Immature natural killer cell (primary cell): Measurements from ENCODE around the gene TRDMT1. TPM values are rescaled to one million over a fixed set of nuclear protein-coding genes. Genes with fewer than 3 reads are reported as not detected.

Source experiments
- DNase-seq, 3 donors: peaks; one replicate each; pipeline ENCODE4 v3.0.0; 2022; ENCODE audit warnings: mixed read lengths in 1 of 3
- H3K27ac Mint-ChIP-seq, 6 donors: one replicate each; pipeline ENCODE4 v1.8.0; 2020; ENCODE audit warnings: mixed read lengths in 6 of 6, mild to moderate bottlenecking in 5 of 6, inconsistent platforms in 4 of 6, moderate library complexity in 3 of 6
- H3K27me3 Mint-ChIP-seq, 3 donors: one replicate each; pipeline ENCODE4 v1.8.0; 2020 to 2021; ENCODE audit warnings: low read depth in 3 of 3, mild to moderate bottlenecking in 3 of 3, mixed read lengths in 3 of 3, moderate library complexity in 3 of 3, inconsistent platforms in 1 of 3
- H3K36me3 Mint-ChIP-seq, 3 donors: one replicate each; pipeline ENCODE4 v1.8.0; 2020; ENCODE audit warnings: mixed read lengths in 3 of 3, inconsistent platforms in 2 of 3, mild to moderate bottlenecking in 2 of 3
- H3K4me1 Mint-ChIP-seq, 2 donors: one replicate each; pipeline ENCODE4 v1.8.0; 2020; ENCODE audit warnings: inconsistent platforms in 2 of 2, mild to moderate bottlenecking in 2 of 2, mixed read lengths in 2 of 2, moderate library complexity in 1 of 2
- H3K4me3 Mint-ChIP-seq, 5 donors: one replicate each; pipeline ENCODE4 v1.8.0; 2020; ENCODE audit warnings: mild to moderate bottlenecking in 5 of 5, mixed read lengths in 5 of 5, inconsistent platforms in 3 of 5, moderate library complexity in 3 of 5
- H3K9me3 Mint-ChIP-seq, 6 donors: one replicate each; pipeline ENCODE4 v1.8.0; 2020; ENCODE audit warnings: mild to moderate bottlenecking in 6 of 6, mixed read lengths in 6 of 6, inconsistent platforms in 4 of 6, moderate library complexity in 3 of 6
- polyA plus RNA-seq, 3 donors: library from polyadenylated mRNA; unstranded; fragments of 300-500 nt; fragmentation: Illumina TruSeq; gene quantifications; one replicate each; pipeline ENCODE4 v1.2.3, GENCODE V29; 2021

Gene TRDMT1
- polyA plus RNA-seq, 3 donors from 2014 or later, result 1.4 to 7.8 (median 3.6) TPM

GRCh38 chr10:17144032-17144431, 57.4 kb downstream of the TRDMT1 start:
- Mint-ChIP-seq H3K4me3 (no peak overlapping the region), H3K27me3 (peaks cover 0 to 4% (median 0%) of the 10 kb centered on the region in 3 donors), H3K36me3 (peaks cover 10 to 20% (median 12%) of the 10 kb centered on the region in 3 donors), H3K4me1 (no peaks in the 10 kb centered on the region), H3K27ac (no peak overlapping the region), H3K9me3 (peaks cover 0 to 5% (median 0%) of the 10 kb centered on the region in 6 donors)
- DNase-seq, result no peak

GRCh38 chr10:17143055-17143690, 58.3 kb downstream of the TRDMT1 start:
- Mint-ChIP-seq H3K4me1 (no peaks in the 10 kb centered on the region), H3K36me3 (peaks cover 9 to 18% (median 12%) of the 10 kb centered on the region in 3 donors), H3K9me3 (peaks cover 0 to 5% (median 0%) of the 10 kb centered on the region in 6 donors), H3K27ac (no peak overlapping the region), H3K27me3 (peaks cover 0 to 4% (median 0%) of the 10 kb centered on the region in 3 donors), H3K4me3 (no peak overlapping the region)
- no peak for DNase-seq

GRCh38 chr10:17141504-17142229, 59.8 kb downstream of the TRDMT1 start:
- DNase-seq, result no peak
- peaks cover 0 to 4% (median 0%) of the 10 kb centered on the region in 3 donors for H3K27me3 Mint-ChIP-seq
- no peaks in the 10 kb centered on the region for H3K4me1 Mint-ChIP-seq
- peaks cover 0 to 5% (median 0%) of the 10 kb centered on the region in 6 donors for H3K9me3 Mint-ChIP-seq
- H3K27ac Mint-ChIP-seq, result no peak overlapping the region
- H3K36me3 Mint-ChIP-seq, result peaks cover 5 to 12% (median 9%) of the 10 kb centered on the region in 3 donors
- no peak overlapping the region for H3K4me3 Mint-ChIP-seq

- H3K9me3 Mint-ChIP-seq, result peaks cover 0 to 5% (median 0%) of the 10 kb centered on the region in 6 donors
Observed at GRCh38 chr10:17140386-17140761, 61.1 kb downstream of the TRDMT1 start.

GRCh38 chr10:17138460-17139042, 62.9 kb downstream of the TRDMT1 start:
- DNase-seq, result no peak
- Mint-ChIP-seq H3K4me1 (no peaks in the 10 kb centered on the region), H3K4me3 (no peak overlapping the region), H3K9me3 (peaks cover 0 to 5% (median 0%) of the 10 kb centered on the region in 6 donors), H3K36me3 (peaks cover 5 to 9% (median 9%) of the 10 kb centered on the region in 3 donors), H3K27ac (no peak overlapping the region), H3K27me3 (peaks cover 0 to 2% (median 0%) of the 10 kb centered on the region in 3 donors)

More at GRCh38 chr10:17140386-17140761, 61.1 kb downstream of the TRDMT1 start:
- H3K36me3 Mint-ChIP-seq, result peaks cover 5 to 12% (median 9%) of the 10 kb centered on the region in 3 donors
- H3K4me3 Mint-ChIP-seq, result no peak overlapping the region
- no peaks in the 10 kb centered on the region for H3K4me1 Mint-ChIP-seq
- no peak overlapping the region for H3K27ac Mint-ChIP-seq
- peaks cover 0 to 4% (median 0%) of the 10 kb centered on the region in 3 donors for H3K27me3 Mint-ChIP-seq
- no peak for DNase-seq

GRCh38 chr10:17134737-17135260, 66.7 kb downstream of the TRDMT1 start:
- DNase-seq, result no peak
- peaks cover 0 to 2% (median 0%) of the 10 kb centered on the region in 6 donors for H3K9me3 Mint-ChIP-seq
- H3K27ac Mint-ChIP-seq, result no peak overlapping the region
- H3K36me3 Mint-ChIP-seq, result peaks cover 0 to 3% (median 2%) of the 10 kb centered on the region in 3 donors
- H3K4me3 Mint-ChIP-seq, result no peak overlapping the region
- H3K4me1 Mint-ChIP-seq, result no peaks in the 10 kb centered on the region
- H3K27me3 Mint-ChIP-seq, result no peaks in the 10 kb centered on the region

GRCh38 chr10:17134282-17134681, 67.2 kb downstream of the TRDMT1 start:
- no peak overlapping the region for H3K4me3 Mint-ChIP-seq
- H3K27me3 Mint-ChIP-seq, result no peaks in the 10 kb centered on the region
- no peak overlapping the region for H3K27ac Mint-ChIP-seq
- no peaks in the 10 kb centered on the region for H3K4me1 Mint-ChIP-seq
- peaks cover 0 to 2% (median 0%) of the 10 kb centered on the region in 6 donors for H3K9me3 Mint-ChIP-seq
- no peak for DNase-seq
- peaks cover 0 to 3% (median 2%) of the 10 kb centered on the region in 3 donors for H3K36me3 Mint-ChIP-seq

GRCh38 chr10:17129741-17130140, 71.7 kb downstream of the TRDMT1 start, which contains the start of gene CUBN:
TSS of gene CUBN (minus strand) at chr10:17129811. CDS start at chr10:17129765, 46 bp downstream.
- no peak for DNase-seq
- Mint-ChIP-seq H3K4me1 (peaks cover 3 to 14% of the 10 kb centered on the region in 2 donors), H3K4me3 (no peak within 1 kb of the TSS), H3K27me3 (no peaks in the 10 kb centered on the region), H3K27ac (no peak within 1 kb of the TSS), H3K9me3 (no peaks in the 10 kb centered on the region), H3K36me3 (peaks cover 0 to 3% (median 2%) of the 10 kb centered on the region in 3 donors)

GRCh38 chr10:17128261-17128660, 73.2 kb downstream of the TRDMT1 start:
- no peaks in the 10 kb centered on the region for H3K27me3 Mint-ChIP-seq
- DNase-seq, result no peak
- no peak overlapping the region for H3K27ac Mint-ChIP-seq
- H3K9me3 Mint-ChIP-seq, result no peaks in the 10 kb centered on the region
- H3K4me1 Mint-ChIP-seq, result peaks cover 3 to 14% of the 10 kb centered on the region in 2 donors
- no peak overlapping the region for H3K4me3 Mint-ChIP-seq
- H3K36me3 Mint-ChIP-seq, result peaks cover 0 to 11% (median 2%) of the 10 kb centered on the region in 3 donors

- no peak overlapping the region for H3K4me3 Mint-ChIP-seq
- peak overlapping the region in 1 of 6 donors; percentile 20 for H3K27ac Mint-ChIP-seq
- no peaks in the 10 kb centered on the region for H3K9me3 Mint-ChIP-seq
- H3K27me3 Mint-ChIP-seq, result no peaks in the 10 kb centered on the region
- peaks cover 3 to 14% of the 10 kb centered on the region in 2 donors for H3K4me1 Mint-ChIP-seq
- peak in 1 of 3 donors; percentile 3 for DNase-seq
- peaks cover 4 to 17% (median 14%) of the 10 kb centered on the region in 3 donors for H3K36me3 Mint-ChIP-seq
Observed at GRCh38 chr10:17126327-17126726, 75.1 kb downstream of the TRDMT1 start.

GRCh38 chr10:17125206-17125893, 76.1 kb downstream of the TRDMT1 start:
- Mint-ChIP-seq H3K4me1 (peaks cover 3 to 14% of the 10 kb centered on the region in 2 donors), H3K9me3 (no peaks in the 10 kb centered on the region), H3K27ac (no peak overlapping the region), H3K27me3 (no peaks in the 10 kb centered on the region), H3K36me3 (peaks cover 8 to 21% (median 20%) of the 10 kb centered on the region in 3 donors), H3K4me3 (no peak overlapping the region)
- DNase-seq, result no peak

GRCh38 chr10:17123961-17124360, 77.5 kb downstream of the TRDMT1 start:
- Mint-ChIP-seq H3K36me3 (peaks cover 10 to 29% (median 22%) of the 10 kb centered on the region in 3 donors), H3K27ac (no peak overlapping the region)

More at GRCh38 chr10:17123961-17124360, 77.5 kb downstream of the TRDMT1 start:
- H3K4me1 Mint-ChIP-seq, result peaks cover 3 to 14% of the 10 kb centered on the region in 2 donors
- no peak for DNase-seq
- no peaks in the 10 kb centered on the region for H3K27me3 Mint-ChIP-seq
- H3K9me3 Mint-ChIP-seq, result no peaks in the 10 kb centered on the region
- no peak overlapping the region for H3K4me3 Mint-ChIP-seq
